ENCODE results near the gene RPA1. TPM values are rescaled to one million over a fixed set of nuclear protein-coding genes. Genes with fewer than 3 reads are reported as not detected.
A peak's percentile ranks its signal among the peaks of the same experiment; 100 is the strongest.

RPA1 gene
- total RNA-seq, 3 donors from 2014 or later: 52.3 to 77.4 (median 75.5) TPM

- ATAC-seq: no peak
- Histone ChIP-seq H3K4me3 (no peak overlapping the region), H3K4me1 (ENCODE audit: low read depth) (peaks cover 13% of the 10 kb centered on the region), H3K36me3 (ENCODE audit: low read depth) (no peaks in the 10 kb centered on the region), H3K9me3 (no peaks in the 10 kb centered on the region)
- TF ChIP-seq CTCF (IDR thresholded peaks at IDR 0.05): no peak
- intact Hi-C loops (cut with DNase I, micrococcal nuclease): no loop called here
- no peak for DNase-seq
Measured at GRCh38 chr17:1786708-1787107, 43.1 kb upstream of the RPA1 start.

- H3K4me1 ChIP-seq (ENCODE audit: low read depth): peaks cover 13% of the 10 kb centered on the region
- peak; percentile 63 to 78 (median 64) for DNase-seq
- peak; percentile 95 for ATAC-seq
- no peaks in the 10 kb centered on the region for H3K9me3 ChIP-seq
- H3K4me3 ChIP-seq: no peak overlapping the region
- intact Hi-C loops (cut with DNase I, micrococcal nuclease): no loop called here
- TF ChIP-seq CTCF (IDR thresholded peaks at IDR 0.05): no peak
- no peaks in the 10 kb centered on the region for H3K36me3 ChIP-seq (ENCODE audit: low read depth)
Measured at GRCh38 chr17:1787301-1787902, 42.4 kb upstream of the RPA1 start.

- intact Hi-C loops (cut with DNase I, micrococcal nuclease): no loop called here
- H3K9me3 ChIP-seq: no peaks in the 10 kb centered on the region
- H3K36me3 ChIP-seq (ENCODE audit: low read depth): no peaks in the 10 kb centered on the region
- ATAC-seq (no peak), DNase-seq (no peak)
- H3K4me1 ChIP-seq (ENCODE audit: low read depth): peaks cover 13% of the 10 kb centered on the region
- no peak for TF ChIP-seq CTCF (IDR thresholded peaks at IDR 0.05)
- H3K4me3 ChIP-seq: no peak overlapping the region
Measured at GRCh38 chr17:1789936-1790335, 39.9 kb upstream of the RPA1 start.

- intact Hi-C loops (cut with DNase I, micrococcal nuclease): no loop called here
Measured at GRCh38 chr17:1792495-1793446, 37.0 kb upstream of the RPA1 start.

GRCh38 chr17:1793447-1793806 is 36.4 kb upstream of the RPA1 start:
- DNase-seq (no peak), ATAC-seq (no peak)
- Histone ChIP-seq H3K9me3 (no peaks in the 10 kb centered on the region), H3K4me3 (no peak overlapping the region), H3K4me1 (ENCODE audit: low read depth) (no peaks in the 10 kb centered on the region), H3K36me3 (ENCODE audit: low read depth) (no peaks in the 10 kb centered on the region)
- intact Hi-C loops (cut with DNase I, micrococcal nuclease): no loop called here
- TF ChIP-seq CTCF (IDR thresholded peaks at IDR 0.05): no peak

More at GRCh38 chr17:1792495-1793446, 37.0 kb upstream of the RPA1 start:
- H3K4me1 ChIP-seq (ENCODE audit: low read depth): peaks cover 4% of the 10 kb centered on the region
- no peak for TF ChIP-seq CTCF (IDR thresholded peaks at IDR 0.05)
- ATAC-seq (no peak), DNase-seq (no peak)
- no peaks in the 10 kb centered on the region for H3K36me3 ChIP-seq (ENCODE audit: low read depth)
- H3K4me3 ChIP-seq: no peak overlapping the region
- H3K9me3 ChIP-seq: no peaks in the 10 kb centered on the region
